DOHH2 (cell line): ENCODE measurements around the gene SERPINB2.

ENCODE experiments used
- CTCF ChIP-seq: fragments of 200-600 bp; sonication (generic); IDR thresholded peaks from one replicate; pipeline ENCODE4 v1.5.1; 2014; ENCODE audit warnings: antibody characterized with exemption, mild to moderate bottlenecking, low read depth, low read length; ENCODE audit not compliant: poor library complexity, severe bottlenecking
- EZH2phosphoT487 ChIP-seq: fragments of 200-600 bp; sonication (generic); IDR thresholded peaks from 2 replicates; pipeline ENCODE4 v1.6.1; 2017; ENCODE audit warnings: borderline replicate concordance, mild to moderate bottlenecking, antibody characterized with exemption, low read length, moderate library complexity, mixed read lengths

- no peak for TF ChIP-seq CTCF
- no peak for TF ChIP-seq EZH2phosphoT487
Observed at GRCh38 chr18:63906056-63906455, 18.6 kb downstream of the SERPINB2 start.
